GM19099 (cell line): Measurements from ENCODE around the gene MS4A14.

Experiments
- POLR2A ChIP-seq: IDR thresholded peaks from 3 replicates; pipeline ENCODE4 v1.6.1; 2011; ENCODE audit warnings: low read depth; ENCODE audit not compliant: insufficient read length; ENCODE audit errors: extremely low read depth

Gene MS4A14

GRCh38 chr11:60396382-60396781 is at the start of gene MS4A14:
Gene MS4A14 (plus strand): TSS chr11:60396459. CDS start chr11:60396579, 120 bp downstream.
- no peak for TF ChIP-seq POLR2A

- TF ChIP-seq POLR2A: no peak
These were observed 49.0 kb upstream of the MS4A14 start for GRCh38 chr11:60347084-60347797.

GRCh38 chr11:60348116-60348515 is 48.1 kb upstream of the MS4A14 start:
- TF ChIP-seq POLR2A: no peak

- TF ChIP-seq POLR2A: no peak
These were observed 46.3 kb upstream of the MS4A14 start for GRCh38 chr11:60349990-60350389.

DNA sequence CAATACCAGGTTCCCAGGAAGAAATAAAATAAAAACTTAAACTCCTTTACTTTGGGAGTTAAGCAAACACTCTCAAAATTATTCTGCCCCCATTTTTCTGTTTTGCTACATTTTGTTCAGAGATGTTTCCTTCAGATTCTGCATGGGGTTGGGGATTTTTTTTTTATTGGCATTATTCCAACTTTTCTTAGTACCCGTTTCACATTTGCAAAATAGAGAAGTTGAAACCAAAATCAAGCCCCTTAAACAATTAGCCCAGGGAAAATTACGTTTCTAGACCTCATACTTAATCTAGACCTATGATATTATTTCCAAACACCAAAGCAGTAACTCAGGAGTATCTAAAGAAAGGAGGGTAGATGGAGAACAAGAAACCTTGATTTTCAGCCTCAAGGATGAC is 38.5 kb upstream of the MS4A14 start:
- no peak for TF ChIP-seq POLR2A

- no peak for TF ChIP-seq POLR2A
These were observed 35.6 kb upstream of the MS4A14 start for GRCh38 chr11:60360621-60361020.

GRCh38 chr11:60362241-60362640 is 34.0 kb upstream of the MS4A14 start:
- no peak for TF ChIP-seq POLR2A

DNA sequence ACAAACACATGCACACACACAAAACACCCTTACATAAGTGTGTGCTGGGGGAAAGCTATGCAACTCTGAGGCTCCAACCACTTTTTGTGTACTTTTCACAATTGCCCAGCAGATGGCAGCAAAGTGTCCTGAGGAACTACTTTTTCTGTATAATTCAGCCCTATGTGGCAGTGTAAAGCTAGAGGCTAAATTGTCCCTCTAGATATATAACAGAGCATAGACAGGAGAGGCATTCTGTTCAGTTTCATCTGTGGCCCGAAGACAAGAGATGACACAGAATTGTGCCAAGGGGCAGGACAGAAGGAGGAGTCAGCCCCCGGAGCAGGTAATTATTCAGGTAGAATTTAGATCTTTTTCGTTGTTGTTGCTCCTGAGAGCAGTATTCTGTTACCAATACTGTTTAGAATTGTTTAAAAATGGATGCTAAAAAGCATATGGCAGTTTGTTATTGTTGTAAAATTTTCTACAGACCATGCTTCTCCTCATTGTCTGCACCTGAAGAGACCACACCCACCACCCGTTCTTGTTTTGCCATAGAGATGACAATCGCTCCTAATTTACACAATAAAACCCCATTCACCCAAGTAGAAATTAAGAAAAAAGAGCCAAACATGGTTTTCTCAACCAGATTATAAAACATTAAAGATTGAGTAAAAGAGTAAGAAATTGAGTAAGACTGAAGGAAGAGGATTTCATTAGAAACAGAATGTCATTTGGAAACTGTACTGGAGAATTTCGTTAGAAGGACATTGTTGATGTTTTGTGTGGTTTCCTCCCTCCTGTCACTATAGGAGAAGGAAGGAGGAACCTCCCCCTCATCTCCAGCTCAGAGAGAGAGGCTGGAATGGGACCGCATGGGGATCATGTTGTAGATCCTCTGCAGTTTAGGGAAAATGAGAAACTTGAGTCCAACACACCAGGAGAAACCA is 32.5 kb upstream of the MS4A14 start:
- no peak for TF ChIP-seq POLR2A

DNA sequence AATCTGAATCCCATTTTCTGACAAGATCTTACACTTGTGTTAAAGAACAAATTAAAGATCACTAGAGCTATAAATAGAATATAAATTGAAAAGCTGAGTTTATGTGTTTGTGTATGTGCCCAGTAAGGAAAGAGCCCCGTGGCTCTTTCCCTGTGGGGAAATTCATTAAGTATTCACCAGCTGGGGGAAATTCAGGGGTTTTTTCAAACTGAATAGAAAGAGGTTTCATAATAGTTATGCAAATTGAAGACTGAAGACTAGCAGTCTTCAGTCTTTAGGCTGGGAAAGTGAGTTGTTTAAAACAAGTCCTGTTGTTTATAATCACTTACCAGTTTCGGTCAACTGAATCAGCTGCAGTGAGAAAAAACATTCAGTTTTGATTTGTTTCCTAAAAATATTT is 29.2 kb upstream of the MS4A14 start:
- TF ChIP-seq POLR2A: no peak

DNA sequence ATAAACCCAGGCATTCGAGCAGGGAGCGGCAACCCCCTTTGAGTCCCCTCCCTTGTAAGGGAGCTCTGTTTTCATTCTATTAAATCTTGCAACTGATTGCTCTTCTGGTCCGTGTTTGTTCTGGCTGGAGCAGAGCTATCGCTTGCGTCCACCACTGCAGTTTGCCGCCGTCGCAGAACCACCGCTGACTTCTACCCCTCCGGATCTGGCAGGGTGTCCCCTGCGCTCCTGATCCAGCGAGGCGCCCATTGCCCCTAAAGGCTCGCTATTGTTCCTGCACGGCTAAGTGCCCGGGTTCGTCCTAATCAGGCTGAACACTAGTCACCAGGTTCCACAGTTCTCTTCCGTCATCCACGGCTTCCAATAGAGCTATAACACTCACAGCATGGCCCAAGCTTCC is 28.4 kb upstream of the MS4A14 start:
- no peak for TF ChIP-seq POLR2A

GRCh38 chr11:60370252-60370810 is 25.9 kb upstream of the MS4A14 start:
- TF ChIP-seq POLR2A: no peak

- no peak for TF ChIP-seq POLR2A
These were observed 25.4 kb upstream of the MS4A14 start for GRCh38 chr11:60370811-60371298.

- no peak for TF ChIP-seq POLR2A
These were observed 24.9 kb upstream of the MS4A14 start for GRCh38 chr11:60371386-60371785.

DNA sequence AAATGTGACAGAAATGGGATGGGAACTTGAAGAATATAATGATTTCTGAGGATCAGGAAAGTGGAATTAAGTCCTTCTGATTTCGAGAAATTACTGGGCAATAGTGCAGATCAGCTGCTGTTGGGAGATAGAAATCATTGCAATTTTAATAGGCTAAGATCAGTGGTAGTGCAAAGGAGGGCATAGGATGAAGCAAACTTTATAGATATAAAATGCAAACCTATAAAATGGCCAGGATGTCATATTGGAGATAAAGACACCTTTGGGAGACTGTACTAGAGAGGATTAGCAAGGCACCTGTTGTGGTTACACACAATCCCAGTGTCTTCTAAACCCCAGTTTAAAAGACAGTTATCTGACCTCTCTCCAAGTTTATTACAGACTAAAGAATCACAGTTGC is 24.4 kb upstream of the MS4A14 start:
- no peak for TF ChIP-seq POLR2A

GRCh38 chr11:60372767-60373166 is 23.5 kb upstream of the MS4A14 start:
- TF ChIP-seq POLR2A: no peak
